CD4-positive, alpha-beta T cell treated with Interleukin-12 subunit alpha and Interleukin-12 subunit beta, for 1 hour (primary cell): Measurements from ENCODE around the gene YIF1A.

Experiments
- DNase-seq: peaks from one replicate; pipeline ENCODE4 v3.0.0-alpha.2; 2020

YIF1A gene

DNA sequence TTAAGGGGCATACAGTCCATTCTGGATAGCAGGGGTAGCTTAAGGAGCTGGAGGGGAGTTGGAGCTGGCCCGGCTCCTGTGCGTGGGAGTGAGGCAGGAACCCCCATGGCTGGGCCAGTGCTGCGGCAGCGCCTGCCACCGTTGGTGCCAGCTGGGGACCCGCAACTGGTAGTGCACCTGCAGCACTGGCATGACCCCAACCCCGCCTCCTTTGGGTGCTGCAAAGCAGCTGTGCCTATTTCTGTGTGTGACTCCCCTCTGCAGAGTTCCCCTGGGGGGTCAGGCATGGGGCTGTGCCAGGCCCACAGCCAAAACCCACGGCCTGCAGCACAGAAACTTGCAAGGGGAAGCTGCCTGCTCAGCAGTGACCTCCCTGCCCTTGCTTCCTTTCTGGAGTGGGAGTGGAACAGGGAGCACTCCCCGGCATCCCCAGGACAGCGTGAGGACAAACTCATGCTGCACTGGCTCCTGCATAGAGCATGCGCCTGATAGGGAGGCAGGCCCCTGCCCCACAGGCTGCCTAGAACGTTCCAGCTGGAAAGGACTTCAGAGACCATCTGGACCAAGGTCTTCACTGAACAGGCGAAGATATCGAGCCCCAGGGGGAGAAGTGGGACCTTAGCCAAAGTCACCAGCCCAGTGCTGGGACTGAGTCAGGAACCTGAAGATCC lies 46.7 kb downstream of the YIF1A start:
- DNase-seq, result no peak

DNA sequence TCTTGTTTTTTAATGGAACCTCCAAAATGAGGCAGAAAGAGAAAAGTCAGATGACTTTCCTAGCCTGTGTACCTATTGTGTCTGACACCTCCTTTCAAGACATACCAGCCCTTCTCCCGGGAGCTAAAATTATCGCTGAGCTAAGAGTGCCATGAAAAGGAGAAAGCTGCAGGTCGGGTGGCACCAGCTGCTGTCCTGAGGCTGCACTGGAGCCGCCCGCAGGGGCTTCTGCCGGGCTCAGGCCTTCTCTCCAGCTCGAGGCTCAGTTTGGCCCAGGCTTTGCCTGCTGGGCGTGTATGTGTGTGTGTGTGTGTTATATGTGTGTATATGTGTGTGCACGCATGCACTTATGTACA lies 48.2 kb downstream of the YIF1A start:
- no peak for DNase-seq

DNA sequence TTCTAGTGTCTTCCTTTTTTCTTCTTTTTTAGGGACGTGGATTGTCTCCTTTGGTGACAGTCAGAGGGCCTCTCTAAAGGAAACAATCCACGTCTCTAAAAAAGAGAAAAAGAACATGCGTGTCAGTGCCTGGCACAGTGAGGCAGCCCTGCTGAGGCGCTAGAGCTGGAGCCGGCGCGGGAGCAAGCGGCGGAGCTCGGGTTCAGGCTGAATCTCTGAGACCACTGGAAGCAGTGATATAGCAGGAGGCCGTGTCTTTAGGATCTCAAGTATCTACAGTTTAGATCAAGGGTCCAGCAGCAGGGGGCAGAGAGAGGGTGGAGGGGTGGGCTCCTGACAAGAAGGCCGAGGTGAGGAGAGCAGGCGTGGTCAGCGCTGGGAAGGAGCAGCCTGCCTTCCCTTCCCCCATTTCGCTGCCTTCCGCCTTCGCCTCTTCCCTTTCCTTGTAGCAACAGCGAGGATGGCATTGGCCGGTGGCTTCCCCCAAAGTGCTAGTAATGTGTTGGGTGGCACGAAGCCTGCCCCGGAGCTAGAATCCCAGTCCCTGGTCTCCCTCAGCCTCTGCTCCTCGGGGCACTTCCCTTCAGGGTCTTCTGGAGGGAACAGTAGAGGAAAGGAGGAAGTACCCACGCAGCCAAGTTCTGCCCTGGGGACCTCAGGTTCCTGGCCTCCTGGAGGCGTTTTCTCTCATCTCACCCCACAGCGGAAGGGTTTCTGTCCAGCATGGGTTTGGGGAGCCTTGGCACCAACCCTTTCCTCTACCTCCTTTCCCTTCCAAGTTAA lies 48.8 kb downstream of the YIF1A start:
- no peak for DNase-seq

DNA sequence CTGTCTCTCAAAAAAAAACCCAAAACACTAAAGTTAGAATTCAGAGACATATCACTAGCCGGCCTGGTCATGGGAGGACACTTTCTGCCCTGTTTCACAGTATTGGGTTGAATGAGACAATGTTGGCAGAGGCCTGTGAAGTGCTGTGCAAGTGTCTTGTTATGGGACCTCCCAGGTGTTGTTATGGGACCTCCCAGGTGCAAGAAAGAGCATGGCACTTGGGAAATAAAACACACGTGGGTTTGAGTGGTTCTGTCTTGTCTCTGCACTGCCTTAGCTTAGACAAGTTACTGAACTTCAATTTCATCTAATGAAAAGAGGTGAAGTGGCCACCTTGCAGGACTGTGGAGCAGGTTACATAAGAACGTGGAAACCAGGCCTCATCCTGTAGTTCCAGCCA lies 49.4 kb downstream of the YIF1A start:
- DNase-seq, result no peak

DNA sequence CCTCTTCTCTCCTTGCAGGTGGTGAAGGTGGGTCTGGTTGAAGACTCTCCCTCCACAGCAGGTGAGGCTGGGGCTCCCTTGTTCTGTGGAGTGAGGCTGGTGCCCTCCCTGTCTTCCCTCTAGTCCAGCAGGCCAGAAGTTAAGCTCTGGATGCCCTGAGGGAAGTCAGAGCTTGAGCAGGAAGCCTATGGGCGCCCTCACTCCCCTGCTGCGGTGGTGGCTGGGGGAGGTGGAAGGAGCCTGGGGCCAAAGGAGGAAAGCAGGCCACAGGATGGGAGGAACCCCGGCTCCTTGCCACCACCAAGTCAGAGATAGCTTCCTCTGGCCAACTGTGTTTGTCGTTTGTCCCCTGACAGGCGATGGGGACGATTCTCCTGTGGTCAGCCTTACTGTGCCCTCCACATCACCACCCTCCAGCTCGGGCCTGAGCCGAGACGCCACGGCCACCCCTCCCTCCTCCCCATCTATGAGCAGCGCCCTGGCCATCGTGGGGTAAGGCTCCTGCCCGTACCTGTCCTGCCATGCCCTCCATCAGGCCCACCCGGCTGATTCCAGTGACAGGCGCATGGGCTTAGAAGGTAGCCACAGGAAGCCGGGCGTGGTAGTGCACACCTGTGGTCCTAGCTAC lies 50.0 kb downstream of the YIF1A start:
- no peak for DNase-seq

DNA sequence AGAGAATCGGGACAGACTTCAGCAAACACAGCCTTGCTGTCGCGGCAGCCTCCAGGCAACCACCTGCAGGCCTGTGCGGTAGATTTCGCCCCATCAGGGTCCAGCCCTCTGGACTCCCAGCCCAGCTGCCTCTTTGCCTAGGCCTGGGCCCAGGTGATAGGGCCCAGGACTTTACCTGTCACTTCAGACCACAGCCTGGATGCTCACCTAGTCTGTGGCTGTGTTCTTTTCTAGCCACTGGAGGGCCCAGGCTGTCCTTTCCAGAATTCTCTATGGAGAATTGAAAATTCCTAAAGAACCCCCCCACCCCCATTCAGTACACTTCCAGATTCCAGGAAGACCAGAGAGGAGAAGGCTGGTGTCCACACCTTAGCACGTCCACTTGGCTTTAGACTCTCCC lies 51.1 kb downstream of the YIF1A start:
- no peak for DNase-seq

DNA sequence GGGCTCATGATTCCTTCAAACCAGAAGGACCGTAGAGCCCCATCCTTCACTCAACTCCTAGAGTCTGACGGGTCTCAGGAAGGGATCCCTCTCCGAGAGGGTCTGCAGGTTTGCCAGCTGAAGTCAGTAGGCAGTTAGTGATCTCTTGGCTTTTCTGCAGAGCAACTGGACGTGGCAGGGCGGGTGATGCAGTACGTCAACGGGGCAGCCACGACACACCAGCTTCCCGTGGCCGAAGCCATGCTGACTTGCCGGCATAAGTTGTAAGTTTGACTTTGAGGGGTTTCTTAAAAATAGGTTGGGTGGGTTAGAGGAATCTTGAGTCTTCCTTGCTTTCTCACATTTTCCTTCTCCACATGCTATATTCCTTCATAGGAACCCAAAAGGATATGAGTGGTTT lies 53.8 kb downstream of the YIF1A start:
- no peak for DNase-seq
